ENCODE measurements around the gene KDM2B. TPM values are rescaled to one million over a fixed set of nuclear protein-coding genes. Genes with fewer than 3 reads are reported as not detected.

The KDM2B gene
- total RNA-seq, 1 donor from 2014 or later: 21.3 TPM

DNA sequence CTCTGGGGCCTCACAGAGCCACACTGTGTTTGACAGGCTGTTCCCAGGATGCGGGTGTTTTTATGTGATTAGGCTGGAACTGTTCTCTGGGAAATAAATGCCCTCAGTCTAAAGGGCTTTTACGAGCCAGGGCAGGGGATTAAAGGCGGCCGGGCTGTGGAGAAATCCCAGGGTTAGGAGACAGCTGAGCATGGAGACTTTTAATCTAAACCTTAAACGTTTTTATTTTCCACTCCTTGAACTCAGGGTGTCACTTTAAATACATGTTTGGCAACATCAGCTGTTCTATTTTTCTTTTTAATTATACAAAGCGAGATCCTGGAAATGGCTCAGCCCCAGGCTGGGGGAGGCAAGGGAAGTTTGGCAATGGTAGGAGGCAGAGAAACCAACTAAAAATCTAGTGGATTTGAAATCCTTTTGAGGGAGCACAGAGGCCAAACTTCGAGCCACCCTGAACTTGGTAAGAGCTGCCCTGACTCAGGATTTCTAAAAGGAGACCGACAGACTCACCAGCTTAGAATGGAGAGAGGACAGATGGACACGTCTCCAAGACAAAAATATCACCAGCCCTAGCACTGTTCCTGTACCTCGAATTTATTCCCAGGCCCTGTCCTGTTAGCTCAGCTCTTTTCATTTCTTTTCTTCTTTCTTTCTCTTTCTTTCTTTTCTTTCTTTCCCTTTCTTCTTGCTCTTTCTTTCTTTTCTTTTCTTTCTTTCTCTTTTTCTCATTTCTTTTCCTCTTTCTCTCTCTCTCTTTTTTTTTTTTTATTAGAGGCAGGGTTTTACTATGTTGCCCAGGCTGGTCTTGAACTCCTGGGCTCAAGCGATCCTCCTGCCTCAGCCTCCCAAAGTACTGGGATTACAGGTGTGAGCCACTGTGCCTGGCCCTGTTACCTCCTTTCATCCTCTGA lies 29.7 kb upstream of the KDM2B start:
- Mint-ChIP-seq H3K9me3 (ENCODE audit: low read depth) (no peaks in the 10 kb centered on the region), H3K4me1 (ENCODE audit: low read depth) (peaks cover 12% of the 10 kb centered on the region), H3K4me3 (ENCODE audit: unreplicated experiment) (peak overlapping the region; percentile 4), H3K27ac (ENCODE audit: unreplicated experiment) (peak overlapping the region; percentile 69), H3K27me3 (ENCODE audit: low read depth) (no peaks in the 10 kb centered on the region), H3K36me3 (ENCODE audit: low read depth) (no peaks in the 10 kb centered on the region)
- TF ChIP-seq, protein P1, sequence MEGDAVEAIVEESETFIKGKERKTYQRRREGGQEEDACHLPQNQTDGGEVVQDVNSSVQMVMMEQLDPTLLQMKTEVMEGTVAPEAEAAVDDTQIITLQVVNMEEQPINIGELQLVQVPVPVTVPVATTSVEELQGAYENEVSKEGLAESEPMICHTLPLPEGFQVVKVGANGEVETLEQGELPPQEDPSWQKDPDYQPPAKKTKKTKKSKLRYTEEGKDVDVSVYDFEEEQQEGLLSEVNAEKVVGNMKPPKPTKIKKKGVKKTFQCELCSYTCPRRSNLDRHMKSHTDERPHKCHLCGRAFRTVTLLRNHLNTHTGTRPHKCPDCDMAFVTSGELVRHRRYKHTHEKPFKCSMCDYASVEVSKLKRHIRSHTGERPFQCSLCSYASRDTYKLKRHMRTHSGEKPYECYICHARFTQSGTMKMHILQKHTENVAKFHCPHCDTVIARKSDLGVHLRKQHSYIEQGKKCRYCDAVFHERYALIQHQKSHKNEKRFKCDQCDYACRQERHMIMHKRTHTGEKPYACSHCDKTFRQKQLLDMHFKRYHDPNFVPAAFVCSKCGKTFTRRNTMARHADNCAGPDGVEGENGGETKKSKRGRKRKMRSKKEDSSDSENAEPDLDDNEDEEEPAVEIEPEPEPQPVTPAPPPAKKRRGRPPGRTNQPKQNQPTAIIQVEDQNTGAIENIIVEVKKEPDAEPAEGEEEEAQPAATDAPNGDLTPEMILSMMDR (IDR thresholded peaks at IDR 0.05): no peak
- DNase-seq (ENCODE audit: low spot score): no peak

DNA sequence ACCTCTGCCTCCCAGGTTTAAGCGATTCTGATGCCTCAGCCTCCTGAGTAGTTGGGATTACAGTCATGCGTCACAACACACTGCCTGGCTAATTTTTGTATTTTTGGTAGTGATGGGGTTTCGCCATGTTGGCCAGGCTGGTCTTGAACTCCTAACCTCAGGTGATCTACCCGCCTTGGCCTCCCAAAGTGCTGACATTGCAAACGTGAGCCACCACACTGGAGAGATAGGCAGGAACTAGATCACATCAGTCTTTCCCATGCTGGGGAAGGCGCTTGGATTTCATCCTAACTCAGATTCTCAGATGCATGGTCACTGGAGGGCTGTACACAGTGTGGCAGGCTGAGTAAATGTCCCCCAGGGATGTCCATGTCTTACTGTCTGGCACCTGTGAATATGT lies 27.5 kb upstream of the KDM2B start:
- Mint-ChIP-seq H3K4me1 (ENCODE audit: low read depth) (peaks cover 12% of the 10 kb centered on the region), H3K36me3 (ENCODE audit: low read depth) (no peaks in the 10 kb centered on the region), H3K4me3 (ENCODE audit: unreplicated experiment) (no peak overlapping the region), H3K9me3 (ENCODE audit: low read depth) (no peaks in the 10 kb centered on the region), H3K27ac (ENCODE audit: unreplicated experiment) (no peak overlapping the region), H3K27me3 (ENCODE audit: low read depth) (no peaks in the 10 kb centered on the region)
- TF ChIP-seq, protein P1 (IDR thresholded peaks at IDR 0.05): no peak
- DNase-seq (ENCODE audit: low spot score): no peak

DNA sequence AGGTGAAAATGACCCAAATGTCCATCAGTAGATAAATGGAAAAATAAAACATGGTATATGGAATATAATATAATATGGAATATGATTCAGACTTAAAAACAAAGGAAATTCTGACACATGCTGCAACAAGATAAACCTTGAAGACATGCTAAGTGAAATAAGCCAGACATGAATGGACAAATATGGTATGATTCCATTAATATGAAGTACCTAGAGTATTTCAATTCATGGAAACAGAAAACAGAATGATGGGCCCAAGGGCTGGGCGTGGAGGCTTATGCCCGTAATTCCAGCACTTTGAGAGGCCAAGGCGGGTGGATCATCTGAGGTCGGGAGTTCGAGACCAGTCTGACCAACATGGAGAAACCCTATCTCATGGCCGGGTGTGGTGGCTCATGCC lies 22.8 kb upstream of the KDM2B start:
- H3K27ac Mint-ChIP-seq (ENCODE audit: unreplicated experiment): no peak overlapping the region
- TF ChIP-seq, protein P1 (IDR thresholded peaks at IDR 0.05): no peak

DNA sequence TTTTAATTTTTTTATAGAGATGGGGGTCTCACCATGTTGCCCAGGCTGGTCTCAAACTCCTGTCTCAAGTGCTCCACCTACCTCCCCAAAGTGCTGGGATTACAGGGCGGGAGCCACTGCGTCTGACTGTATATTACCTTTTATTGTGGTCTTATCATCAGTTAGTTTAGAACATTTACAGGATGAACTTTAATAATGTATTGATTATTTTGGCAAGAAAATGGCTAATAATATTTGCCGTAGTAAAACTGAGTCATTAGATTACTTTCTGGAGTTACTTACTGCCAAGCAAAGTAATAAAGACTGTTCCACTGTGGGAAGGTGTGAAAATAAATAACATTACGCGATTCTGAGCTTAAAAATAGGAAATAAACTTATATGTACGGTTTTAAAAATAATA lies 21.9 kb upstream of the KDM2B start:
- H3K36me3 Mint-ChIP-seq (ENCODE audit: low read depth): no peaks in the 10 kb centered on the region
- no peak overlapping the region for H3K4me3 Mint-ChIP-seq (ENCODE audit: unreplicated experiment)
- DNase-seq (ENCODE audit: low spot score): no peak
- no peak overlapping the region for H3K27ac Mint-ChIP-seq (ENCODE audit: unreplicated experiment)
- TF ChIP-seq, protein P1 (IDR thresholded peaks at IDR 0.05): no peak
- no peaks in the 10 kb centered on the region for H3K4me1 Mint-ChIP-seq (ENCODE audit: low read depth)
- no peaks in the 10 kb centered on the region for H3K27me3 Mint-ChIP-seq (ENCODE audit: low read depth)
- H3K9me3 Mint-ChIP-seq (ENCODE audit: low read depth): no peaks in the 10 kb centered on the region

More for the DNA sequence above, 22.8 kb upstream of the KDM2B start:
- DNase-seq (ENCODE audit: low spot score): no peak
- Mint-ChIP-seq H3K4me1 (ENCODE audit: low read depth) (no peaks in the 10 kb centered on the region), H3K36me3 (ENCODE audit: low read depth) (no peaks in the 10 kb centered on the region), H3K9me3 (ENCODE audit: low read depth) (no peaks in the 10 kb centered on the region), H3K4me3 (ENCODE audit: unreplicated experiment) (no peak overlapping the region), H3K27me3 (ENCODE audit: low read depth) (no peaks in the 10 kb centered on the region)

DNA sequence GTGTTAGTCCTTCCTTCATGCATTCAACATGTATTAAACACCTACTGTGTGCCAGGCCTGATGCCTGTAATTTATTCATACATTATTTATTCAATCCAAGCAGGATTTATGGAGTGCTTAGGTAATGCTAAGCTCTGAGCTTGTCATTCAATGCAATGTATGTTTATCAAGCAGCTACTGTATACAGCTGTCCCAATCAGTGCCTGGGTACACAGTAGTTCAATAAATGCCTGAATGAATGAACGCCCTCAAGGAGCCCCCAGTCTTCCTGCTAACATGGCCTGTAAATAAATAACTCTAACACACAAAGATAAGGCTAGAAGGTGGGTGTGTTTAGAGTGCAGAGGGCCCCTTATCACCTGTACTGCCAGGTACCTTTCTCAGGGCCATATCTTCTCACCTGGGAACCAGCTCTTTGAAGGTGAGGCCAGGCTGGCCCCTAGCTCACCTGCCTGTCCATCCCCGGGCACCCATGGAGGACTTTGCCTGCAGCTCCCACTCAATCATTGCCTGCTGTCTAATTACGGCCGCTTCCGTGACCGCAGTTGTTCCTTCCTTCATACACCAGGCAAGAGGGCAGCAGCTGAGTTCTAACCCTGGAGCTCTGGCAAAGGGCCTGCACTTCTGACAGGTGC lies 20.0 kb upstream of the KDM2B start:
- Mint-ChIP-seq H3K4me3 (ENCODE audit: unreplicated experiment) (no peak overlapping the region), H3K36me3 (ENCODE audit: low read depth) (no peaks in the 10 kb centered on the region), H3K9me3 (ENCODE audit: low read depth) (no peaks in the 10 kb centered on the region), H3K4me1 (ENCODE audit: low read depth) (no peaks in the 10 kb centered on the region), H3K27ac (ENCODE audit: unreplicated experiment) (no peak overlapping the region), H3K27me3 (ENCODE audit: low read depth) (no peaks in the 10 kb centered on the region)
- TF ChIP-seq, protein P1 (IDR thresholded peaks at IDR 0.05): no peak
- DNase-seq (ENCODE audit: low spot score): no peak

Measured in chondrocyte (in vitro differentiated cells).